Suprapubic skin (tissue), 3 donors: ENCODE measurements around the gene SLC7A11.

Experiments
- CTCF ChIP-seq, 2 donors: fragments of 200-600 bp in 1 of 2; fragments of 450-650 bp in 1 of 2; sonication (generic) in 1 of 2; IDR thresholded peaks; one replicate each; pipeline ENCODE4 v1.5.1; 2016 to 2019; ENCODE audit warnings: antibody characterized with exemption in 2 of 2, mild to moderate bottlenecking in 1 of 2, moderate library complexity in 1 of 2
- EP300 ChIP-seq: sonication (generic); formaldehyde crosslinking; IDR thresholded peaks from one replicate; pipeline ENCODE4 v1.6.1; 2017; ENCODE audit warnings: antibody characterized with exemption

GRCh38 chr4:138251938-138252337, 9.8 kb upstream of the SLC7A11 start:
- TF ChIP-seq EP300 (no peak), CTCF (IDR thresholded peaks at IDR 0.05) (no peak)
